Measurements from ENCODE around the gene MRPL47. TPM values are rescaled to one million over a fixed set of nuclear protein-coding genes. Genes with fewer than 3 reads are reported as not detected.
A peak's percentile ranks its signal among the peaks of the same experiment; 100 is the strongest.

The MRPL47 gene
- polyA plus RNA-seq, 1 experiment, result 23.2 TPM

GRCh38 chr3:179590669-179591068 is 13.8 kb downstream of the MRPL47 start:
- Histone ChIP-seq H3K36me3 (ENCODE audit: control insufficient read depth, insufficient read depth, low read length) (peaks cover 4% of the 10 kb centered on the region; the same call in 1 of the 2 replicates), H3K4me3 (ENCODE audit: low read depth, low read length) (no peak overlapping the region), H3K27me3 (ENCODE audit: control insufficient read depth, insufficient read depth, low read length) (no peaks in the 10 kb centered on the region)
- ChIA-PET POLR2A (no interaction called here), CTCF (no interaction called here)
- TF ChIP-seq CTCF (IDR thresholded peaks at IDR 0.05; ENCODE audit: insufficient read depth, low read depth, low read length), result no peak
- no peak for DNase-seq (ENCODE audit: low read depth)

- H3K36me3 ChIP-seq (ENCODE audit: control insufficient read depth, insufficient read depth, low read length), result peaks cover 4% of the 10 kb centered on the region; the same call in 1 of the 2 replicates
- ChIA-PET POLR2A (no interaction called here), CTCF (no interaction called here)
- no peak for DNase-seq (ENCODE audit: low read depth)
- no peaks in the 10 kb centered on the region for H3K27me3 ChIP-seq (ENCODE audit: control insufficient read depth, insufficient read depth, low read length)
- no peak overlapping the region for H3K4me3 ChIP-seq (ENCODE audit: low read depth, low read length)
- no peak for TF ChIP-seq CTCF (IDR thresholded peaks at IDR 0.05; ENCODE audit: insufficient read depth, low read depth, low read length)
These were observed 15.3 kb downstream of the MRPL47 start for GRCh38 chr3:179589143-179589542.

- no peak for DNase-seq (ENCODE audit: low read depth)
- Histone ChIP-seq H3K4me3 (ENCODE audit: low read depth, low read length) (no peak overlapping the region), H3K27me3 (ENCODE audit: control insufficient read depth, insufficient read depth, low read length) (no peaks in the 10 kb centered on the region), H3K36me3 (ENCODE audit: control insufficient read depth, insufficient read depth, low read length) (peaks cover 2% of the 10 kb centered on the region; the same call in 1 of the 2 replicates)
- TF ChIP-seq CTCF (IDR thresholded peaks at IDR 0.05; ENCODE audit: insufficient read depth, low read depth, low read length), result no peak
- ChIA-PET POLR2A (no interaction called here), CTCF (no interaction called here)
These were observed 23.4 kb downstream of the MRPL47 start for GRCh38 chr3:179580992-179581391.

GRCh38 chr3:179565496-179565895 is 38.9 kb downstream of the MRPL47 start:
- no peak for TF ChIP-seq CTCF (IDR thresholded peaks at IDR 0.05; ENCODE audit: insufficient read depth, low read depth, low read length)
- DNase-seq (ENCODE audit: low read depth), result no peak
- ChIA-PET POLR2A (no interaction called here), CTCF (no interaction called here)
- no peaks in the 10 kb centered on the region for H3K36me3 ChIP-seq (ENCODE audit: control insufficient read depth, insufficient read depth, low read length)
- H3K27me3 ChIP-seq (ENCODE audit: control insufficient read depth, insufficient read depth, low read length), result no peaks in the 10 kb centered on the region
- H3K4me3 ChIP-seq (ENCODE audit: low read depth, low read length), result no peak overlapping the region

DNA sequence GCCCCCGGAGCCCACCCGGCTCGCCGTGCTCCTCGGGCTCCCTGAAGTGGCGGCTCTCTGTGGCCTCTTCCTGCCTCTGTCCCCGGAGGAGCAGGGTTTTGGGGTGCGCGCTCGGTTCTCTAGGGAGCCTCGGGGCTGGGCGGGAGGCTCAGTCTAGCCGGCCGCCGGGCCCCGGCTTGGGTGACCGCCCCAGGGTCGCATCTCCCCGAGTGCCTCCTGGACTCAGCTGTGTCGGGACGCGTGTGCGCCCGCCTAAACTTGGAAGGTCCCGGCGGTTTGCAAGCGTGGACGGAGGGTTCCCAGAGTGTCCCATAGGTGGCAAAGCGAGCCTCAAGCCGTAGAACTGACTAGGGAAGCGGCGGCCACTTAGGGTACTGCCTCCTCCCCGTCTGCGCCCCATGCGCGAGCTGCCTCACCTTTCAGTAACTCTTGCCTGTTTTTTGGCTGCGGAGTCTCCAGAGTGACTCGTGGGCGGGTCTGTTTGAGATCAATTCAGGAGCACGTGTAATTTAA is 41.1 kb downstream of the MRPL47 start:
- CTCF ChIA-PET, result interaction anchor here (0.7 to 1.2 kb wide), 3 partner anchors 22 to 242 kb away, joined by 3 to 4 read pairs (median 3); no protein-coding TSS in a partner anchor
- no peaks in the 10 kb centered on the region for H3K36me3 ChIP-seq (ENCODE audit: control insufficient read depth, insufficient read depth, low read length)
- H3K4me3 ChIP-seq (ENCODE audit: low read depth, low read length), result peak overlapping the region; percentile 93
- TF ChIP-seq CTCF (IDR thresholded peaks at IDR 0.05; ENCODE audit: insufficient read depth, low read depth, low read length), result peak; percentile 67
- DNase-seq (ENCODE audit: low read depth), result peak; percentile 15
- POLR2A ChIA-PET, result no interaction called here
- no peaks in the 10 kb centered on the region for H3K27me3 ChIP-seq (ENCODE audit: control insufficient read depth, insufficient read depth, low read length)
